Testis (tissue), 2 donors: Measurements from ENCODE around the gene ZFYVE21.

Experiments used
- POLR2A ChIP-seq: fragments of 450-650 bp; IDR thresholded peaks from one replicate; pipeline ENCODE4 v1.6.1; 2017; ENCODE audit warnings: antibody characterized with exemption, mild to moderate bottlenecking, moderate library complexity
- TF ChIP-seq, protein P1 (sequence below), 3 experiments: fragments of 450-650 bp in 2 of 3; fragments of 200-600 bp in 1 of 3; sonication (generic) in 1 of 3; IDR thresholded peaks; one replicate each; pipeline ENCODE4 v1.5.1; 2016 to 2019; ENCODE audit warnings: antibody characterized with exemption in 3 of 3, mild to moderate bottlenecking in 2 of 3, moderate library complexity in 1 of 3

DNA sequence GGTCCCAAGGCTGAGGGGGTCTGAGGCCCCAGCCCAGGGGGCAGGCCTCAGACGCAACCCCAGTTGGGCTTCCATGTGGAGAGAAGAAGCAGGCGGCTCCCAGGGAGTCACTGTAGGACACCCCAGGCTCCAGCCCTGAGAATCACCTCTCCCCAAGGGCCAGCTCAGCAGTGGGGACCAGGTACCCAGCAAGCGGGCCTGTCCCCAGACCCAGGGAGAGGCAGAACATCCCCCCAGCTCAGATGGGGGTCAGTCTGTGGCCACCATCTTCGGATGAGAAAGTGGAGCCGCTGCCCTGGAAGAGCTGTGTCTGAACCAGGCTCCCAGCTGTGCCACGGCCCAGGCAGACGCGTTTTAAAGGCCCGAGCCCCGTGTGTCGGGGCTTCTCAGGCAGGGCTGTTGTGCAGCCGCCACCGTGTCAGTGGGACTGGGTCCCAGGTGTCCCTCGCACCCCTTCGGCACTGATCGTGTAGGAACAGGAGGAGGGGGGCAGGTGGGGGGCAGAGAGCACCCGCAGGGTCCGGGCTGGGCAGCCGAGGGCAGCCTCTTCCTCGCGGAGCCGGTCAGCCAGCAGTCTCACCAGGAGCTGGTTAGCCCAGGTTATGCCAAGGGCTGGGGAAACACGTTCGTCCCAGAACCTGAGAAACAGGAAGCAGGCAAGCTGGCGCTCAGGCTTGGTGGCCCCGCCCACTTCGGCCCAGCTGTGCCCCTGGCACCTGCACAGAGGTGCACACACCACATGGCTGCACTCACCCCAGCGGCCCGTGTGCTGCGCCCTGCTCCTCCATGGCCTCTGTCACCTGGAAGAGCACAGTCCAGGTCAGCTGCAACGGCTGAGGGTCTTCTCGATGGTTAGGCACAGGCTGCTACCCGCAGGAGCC lies 17.0 kb upstream of the ZFYVE21 start:
- TF ChIP-seq, protein P1, sequence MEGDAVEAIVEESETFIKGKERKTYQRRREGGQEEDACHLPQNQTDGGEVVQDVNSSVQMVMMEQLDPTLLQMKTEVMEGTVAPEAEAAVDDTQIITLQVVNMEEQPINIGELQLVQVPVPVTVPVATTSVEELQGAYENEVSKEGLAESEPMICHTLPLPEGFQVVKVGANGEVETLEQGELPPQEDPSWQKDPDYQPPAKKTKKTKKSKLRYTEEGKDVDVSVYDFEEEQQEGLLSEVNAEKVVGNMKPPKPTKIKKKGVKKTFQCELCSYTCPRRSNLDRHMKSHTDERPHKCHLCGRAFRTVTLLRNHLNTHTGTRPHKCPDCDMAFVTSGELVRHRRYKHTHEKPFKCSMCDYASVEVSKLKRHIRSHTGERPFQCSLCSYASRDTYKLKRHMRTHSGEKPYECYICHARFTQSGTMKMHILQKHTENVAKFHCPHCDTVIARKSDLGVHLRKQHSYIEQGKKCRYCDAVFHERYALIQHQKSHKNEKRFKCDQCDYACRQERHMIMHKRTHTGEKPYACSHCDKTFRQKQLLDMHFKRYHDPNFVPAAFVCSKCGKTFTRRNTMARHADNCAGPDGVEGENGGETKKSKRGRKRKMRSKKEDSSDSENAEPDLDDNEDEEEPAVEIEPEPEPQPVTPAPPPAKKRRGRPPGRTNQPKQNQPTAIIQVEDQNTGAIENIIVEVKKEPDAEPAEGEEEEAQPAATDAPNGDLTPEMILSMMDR (IDR thresholded peaks at IDR 0.05): no peak
- TF ChIP-seq POLR2A: no peak
